ENCODE measurements around the gene LAMA2. TPM values are rescaled to one million over a fixed set of nuclear protein-coding genes. Genes with fewer than 3 reads are reported as not detected.

The LAMA2 gene
- total and polyA plus RNA-seq, 2 of the 8 experiments (the other 6 are each of a cell fraction or from before 2014, with no cell fraction given), result 1.3 to 3.8 TPM

DNA sequence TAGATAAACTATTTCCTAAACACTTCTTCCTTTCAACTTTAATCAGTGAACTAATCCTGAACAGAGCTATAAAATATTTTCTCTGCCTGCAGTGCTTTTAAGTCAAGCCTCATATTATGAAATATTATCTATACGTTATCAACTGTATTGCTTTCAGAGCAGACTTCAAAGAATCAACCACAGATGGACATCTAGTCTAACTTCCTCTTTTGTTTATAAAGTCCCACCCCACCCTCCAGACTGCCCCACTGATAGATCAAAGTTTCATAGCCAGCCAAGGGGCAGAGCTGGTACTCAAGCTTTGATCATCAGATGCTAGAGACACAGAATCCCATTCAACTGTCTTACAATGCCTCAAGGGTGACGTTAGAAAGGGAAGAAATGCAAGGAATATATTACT lies 308.3 kb downstream of the LAMA2 start:
- Histone ChIP-seq H2BK5ac (ENCODE audit: low read depth, low read length) (no peak overlapping the region), H2AFZ (ENCODE audit: low read length) (no peak overlapping the region), H3K27me3 (replicated peaks in 1 of 4; ENCODE audit: control insufficient read depth in 3 of 4, extremely low read depth in 1 of 4, insufficient read depth in 3 of 4, low read length in 3 of 4) (no peaks in the 10 kb centered on the region), H4K91ac (replicated peaks; ENCODE audit: insufficient read length, low read length) (no peak overlapping the region), H3K4ac (replicated peaks; ENCODE audit: insufficient read length, low read depth, low read length) (no peak overlapping the region), H2BK20ac (ENCODE audit: low read length) (no peak overlapping the region), H4K20me1 (replicated peaks in 1 of 2; ENCODE audit: control insufficient read depth in 1 of 2, insufficient read depth in 2 of 2, low read length in 2 of 2) (no peaks in the 10 kb centered on the region), H2BK12ac (ENCODE audit: low read depth, low read length) (no peak overlapping the region), H3K9me3 (ENCODE audit: insufficient read depth in 2 of 2, low read depth in 1 of 2, low read length in 1 of 2) (no peaks in the 10 kb centered on the region), H3K4me1 (replicated peaks in 1 of 4; ENCODE audit: control insufficient read depth in 3 of 4, insufficient read depth in 4 of 4, low read length in 3 of 4) (peaks cover 0 to 6% (median 2%) of the 10 kb centered on the region in 4 experiments; a peak in 4 of 7 replicates), H4K5ac (ENCODE audit: insufficient read length, low read depth, low read length) (no peak overlapping the region), H4K8ac (ENCODE audit: extremely low read depth, insufficient read depth, low read length) (no peak overlapping the region), H3K36me3 (ENCODE audit: control insufficient read depth in 2 of 4, insufficient read depth in 4 of 4, low read length in 3 of 4) (no peaks in the 10 kb centered on the region), H2AK5ac (ENCODE audit: low read depth, low read length) (no peak overlapping the region), H3K14ac (ENCODE audit: insufficient read length) (no peak overlapping the region), H3K18ac (ENCODE audit: extremely low read depth, low read length) (no peak overlapping the region), H2BK120ac (replicated peaks; ENCODE audit: low read depth, low read length) (no peak overlapping the region), H3K23ac (ENCODE audit: insufficient read length) (no peak overlapping the region), H3K79me1 (ENCODE audit: low read depth, low read length) (no peaks in the 10 kb centered on the region), H3K4me3 (ENCODE audit: extremely low read depth in 1 of 4, insufficient read depth in 2 of 4, low read depth in 3 of 4, low read length in 4 of 4) (no peak overlapping the region), H3K56ac (replicated peaks; ENCODE audit: insufficient read length, low read depth, low read length) (no peak overlapping the region), H3K27ac (ENCODE audit: low read depth, low read length) (no peak overlapping the region), H3K9ac (replicated peaks in 1 of 4; ENCODE audit: extremely low read depth in 1 of 4, low read depth in 3 of 4, low read length in 3 of 4) (no peak overlapping the region), H3K23me2 (ENCODE audit: low read depth, low read length) (no peaks in the 10 kb centered on the region), H3K79me2 (ENCODE audit: control insufficient read depth in 1 of 2, insufficient read depth in 2 of 2, low read length in 2 of 2) (no peaks in the 10 kb centered on the region), H2BK15ac (ENCODE audit: low read length) (no peak overlapping the region), H3K4me2 (ENCODE audit: insufficient read depth in 1 of 2, low read depth in 2 of 2, low read length in 2 of 2) (no peak overlapping the region)
- CTCF ChIA-PET (ENCODE audit: partially characterized antibody), result no interaction called here
- POLR2A ChIA-PET (ENCODE audit: partially characterized antibody), result no interaction called here
- 95% methylated on average over 2 of the region's 2 CpGs; no CpG with 5 or more reads in 1 of the 2 experiments for WGBS, 2 experiments (ENCODE audit: extremely low coverage in 1 of 2, insufficient coverage in 1 of 2, insufficient read length in 1 of 2, insufficient replicate concordance in 2 of 2, low coverage in 1 of 2, low lambda C conversion rate in 2 of 2, missing lambda C conversion rate in 1 of 2)
- no peak for FAIRE-seq
- DNase-seq (ENCODE audit: low read depth in 1 of 2, low spot score in 2 of 2), result no peak
- TF ChIP-seq KDM1A (IDR thresholded peaks at IDR 0.05; ENCODE audit: borderline replicate concordance, low read length) (no peak), RNF2 (IDR thresholded peaks at IDR 0.05; ENCODE audit: borderline replicate concordance, low read depth, low read length, missing control alignments, poor library complexity, severe bottlenecking) (no peak), ASH2L (IDR thresholded peaks at IDR 0.05; ENCODE audit: low read length) (no peak), CTBP2 (IDR thresholded peaks at IDR 0.05; ENCODE audit: borderline replicate concordance, insufficient read depth, insufficient read length, low read length) (no peak), CHD2 (IDR thresholded peaks at IDR 0.05; ENCODE audit: low read length) (no peak), TEAD4 (IDR thresholded peaks at IDR 0.05; ENCODE audit: low read depth, low read length) (no peak), JUND (IDR thresholded peaks at IDR 0.05; ENCODE audit: low read length) (no peak)
- TF ChIP-seq, protein P1, sequence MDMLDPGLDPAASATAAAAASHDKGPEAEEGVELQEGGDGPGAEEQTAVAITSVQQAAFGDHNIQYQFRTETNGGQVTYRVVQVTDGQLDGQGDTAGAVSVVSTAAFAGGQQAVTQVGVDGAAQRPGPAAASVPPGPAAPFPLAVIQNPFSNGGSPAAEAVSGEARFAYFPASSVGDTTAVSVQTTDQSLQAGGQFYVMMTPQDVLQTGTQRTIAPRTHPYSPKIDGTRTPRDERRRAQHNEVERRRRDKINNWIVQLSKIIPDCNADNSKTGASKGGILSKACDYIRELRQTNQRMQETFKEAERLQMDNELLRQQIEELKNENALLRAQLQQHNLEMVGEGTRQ (IDR thresholded peaks at IDR 0.05; ENCODE audit: low read length), result no peak
